DMS53 treated with DMSO at 0.1 percent for 48 hours (cell line): ENCODE results near the gene EXOC7.

ENCODE experiments used
- DNase-seq: peaks from one replicate; lab custom pipeline; 2025; ENCODE audit not compliant: unreplicated experiment; lab: John Stamatoyannopoulos, UW

EXOC7 gene

DNA sequence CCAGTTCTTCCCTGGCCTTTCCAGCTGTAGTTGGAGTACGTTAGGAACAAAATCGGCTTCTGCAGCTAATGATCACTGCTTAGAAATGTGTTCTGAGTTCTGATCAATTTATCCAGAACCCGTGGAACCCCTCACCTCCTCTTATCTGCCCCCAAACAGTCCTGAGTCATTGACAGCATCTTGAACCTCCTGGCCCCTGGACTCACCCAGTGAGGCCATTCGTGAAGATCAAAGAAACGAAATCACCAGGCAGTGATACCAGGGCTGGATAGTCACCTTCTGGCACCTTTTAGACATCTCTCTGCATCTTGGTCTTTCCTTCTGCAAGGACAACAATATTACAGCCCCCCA lies 17.0 kb upstream of the EXOC7 start:
- no peak for DNase-seq

DNA sequence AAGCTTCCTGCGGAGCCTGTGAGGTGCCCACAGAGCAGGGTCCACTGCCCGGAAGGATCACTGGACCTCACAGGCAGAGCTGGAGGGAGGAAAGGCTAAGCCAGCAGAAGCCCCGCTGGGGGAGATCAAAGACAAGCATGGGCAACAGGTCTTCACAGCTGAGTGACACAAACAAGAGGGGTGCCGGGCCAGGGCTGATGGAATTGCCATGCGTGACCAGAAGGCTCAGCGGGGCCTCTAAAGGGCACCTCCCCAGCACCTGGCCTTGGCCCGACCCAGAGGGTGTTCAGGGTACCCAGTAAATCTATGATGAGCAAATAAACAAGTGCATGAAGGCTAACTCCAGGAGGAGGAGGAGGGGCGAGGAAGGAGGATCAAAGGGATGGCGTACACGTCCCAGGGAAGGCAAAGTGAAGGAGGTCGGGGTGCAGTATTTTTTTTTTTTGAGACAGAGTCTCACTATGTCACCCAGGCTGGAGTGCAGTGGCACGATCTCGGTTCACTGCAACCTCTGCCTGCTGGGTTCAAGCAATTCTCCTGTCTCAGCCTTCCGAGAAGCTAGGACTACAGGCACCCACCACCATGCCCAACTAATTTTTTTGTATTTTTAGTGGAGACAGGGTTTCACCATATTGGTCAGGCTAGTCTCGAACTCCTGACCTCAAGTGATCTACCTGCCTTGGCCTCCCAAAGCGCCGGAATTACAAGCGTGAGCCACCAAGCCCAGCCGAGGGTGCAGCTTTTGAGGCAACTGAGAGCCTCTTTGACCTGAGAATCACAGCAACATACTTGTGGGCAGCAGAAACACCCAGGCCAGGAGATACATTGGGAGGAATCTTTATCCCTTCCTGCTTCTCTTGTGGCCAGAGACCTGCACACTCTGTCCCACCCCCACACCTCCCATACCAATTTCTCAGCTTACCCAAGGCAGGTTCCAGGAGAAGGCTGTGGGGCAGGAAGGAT lies 16.1 kb upstream of the EXOC7 start:
- DNase-seq, result no peak

DNA sequence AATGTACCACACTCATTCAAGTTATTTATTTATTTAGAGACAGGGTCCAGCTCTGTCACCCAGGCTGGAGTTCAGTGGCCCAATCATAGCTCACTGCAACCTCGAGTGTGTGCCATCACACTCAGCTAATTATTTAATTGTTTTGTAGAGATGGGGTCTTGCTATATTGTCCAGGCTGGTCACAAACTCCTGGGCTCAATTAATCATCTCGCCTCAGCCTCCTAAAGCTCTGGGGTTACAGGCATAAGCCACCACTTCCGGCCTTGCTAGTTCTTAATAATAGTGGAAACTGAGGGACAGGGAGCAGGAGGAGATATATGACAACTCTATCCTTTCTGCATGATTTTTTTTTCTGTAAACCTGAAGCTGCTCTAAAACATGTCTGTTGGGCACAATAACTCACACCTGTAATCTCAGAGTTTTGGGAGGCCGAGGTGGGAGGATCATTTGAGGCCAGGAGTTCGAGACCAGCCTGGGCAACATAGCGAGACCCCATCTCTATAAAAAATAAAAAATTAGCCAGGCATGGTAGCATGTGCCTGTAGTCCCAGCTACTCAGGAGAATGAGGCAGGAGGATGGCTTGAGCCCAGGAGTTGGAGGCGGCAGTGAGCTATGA lies 11.7 kb upstream of the EXOC7 start:
- DNase-seq, result no peak

GRCh38 chr17:76111956-76112355 lies 8.4 kb upstream of the EXOC7 start:
- DNase-seq, result no peak

GRCh38 chr17:76107509-76107908 lies 3.9 kb upstream of the EXOC7 start:
- DNase-seq, result no peak

DNA sequence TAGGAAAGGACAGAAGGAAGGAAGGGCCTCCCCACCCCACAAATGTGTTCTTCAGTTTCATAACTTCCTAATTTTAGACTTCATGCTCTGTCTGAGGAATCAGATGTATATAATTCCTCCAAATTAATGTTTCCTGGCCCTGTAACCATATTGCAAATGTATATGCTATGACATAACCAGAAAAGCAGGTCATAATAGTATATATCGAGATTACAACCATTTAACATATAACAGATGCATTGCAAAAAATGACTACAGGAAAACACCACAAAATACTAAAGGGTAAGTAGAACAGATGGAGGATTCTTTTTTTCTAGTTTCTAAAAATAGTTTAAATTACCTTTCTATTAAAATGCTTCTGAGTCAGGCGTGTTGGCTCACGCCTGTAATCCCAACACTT lies 3.1 kb upstream of the EXOC7 start:
- DNase-seq, result no peak

DNA sequence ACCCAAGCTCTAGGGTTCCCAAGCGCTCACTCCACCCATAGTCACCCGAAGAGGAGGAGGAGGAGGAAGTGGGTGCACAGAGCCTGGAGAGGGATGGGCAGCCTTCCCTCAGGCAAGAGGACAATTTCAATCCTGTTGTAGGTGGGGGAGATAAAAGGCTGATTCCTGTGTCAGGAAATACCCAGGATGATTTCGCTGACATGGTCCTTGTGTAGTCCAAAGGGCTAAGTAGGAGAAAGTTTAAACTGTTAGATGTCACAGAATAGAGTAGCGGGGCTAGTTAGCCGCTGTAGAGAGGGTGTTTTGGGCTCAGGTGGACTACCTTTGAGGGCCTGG lies 1.3 kb upstream of the EXOC7 start:
- no peak for DNase-seq

DNA sequence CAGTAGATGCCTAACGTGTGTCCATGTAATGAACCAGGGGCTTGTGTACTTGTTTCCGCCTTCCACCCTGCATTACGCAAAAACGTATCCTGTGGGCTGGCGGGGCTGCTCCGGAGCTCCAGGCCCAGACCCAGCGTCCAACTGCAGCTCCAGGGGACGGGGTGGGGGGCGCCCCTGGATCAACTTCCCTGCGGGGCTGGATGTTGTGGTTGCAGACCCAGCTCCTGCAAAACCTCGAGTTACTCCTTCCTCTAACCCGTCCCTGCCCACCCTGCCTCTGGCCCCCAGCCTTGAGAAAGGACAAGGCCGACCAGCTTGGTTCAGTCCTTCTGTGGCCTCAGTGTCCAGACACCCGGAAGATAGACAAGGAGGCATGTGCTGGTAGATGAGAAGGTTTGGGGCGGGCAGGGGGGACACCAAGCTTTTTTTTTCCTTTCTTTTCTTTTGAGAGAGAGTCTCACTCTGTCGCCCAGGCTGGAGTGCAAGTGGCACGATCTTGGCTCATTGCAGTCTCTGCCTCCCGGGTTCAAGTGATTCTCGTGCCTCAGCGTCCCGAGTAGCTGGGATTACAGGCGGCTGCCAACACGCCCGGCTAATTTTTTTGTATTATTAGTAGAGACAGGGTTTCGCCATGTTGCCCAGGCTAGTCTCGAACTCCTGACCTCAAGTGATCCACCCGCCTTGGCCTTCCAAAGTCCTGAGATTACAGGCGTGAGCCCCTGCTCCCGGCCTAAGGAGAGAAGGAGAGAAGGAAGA lies 731 bp upstream of the EXOC7 start:
- no peak for DNase-seq

GRCh38 chr17:76102944-76103273 lies 678 bp downstream of the EXOC7 start:
- DNase-seq, result no peak

DNA sequence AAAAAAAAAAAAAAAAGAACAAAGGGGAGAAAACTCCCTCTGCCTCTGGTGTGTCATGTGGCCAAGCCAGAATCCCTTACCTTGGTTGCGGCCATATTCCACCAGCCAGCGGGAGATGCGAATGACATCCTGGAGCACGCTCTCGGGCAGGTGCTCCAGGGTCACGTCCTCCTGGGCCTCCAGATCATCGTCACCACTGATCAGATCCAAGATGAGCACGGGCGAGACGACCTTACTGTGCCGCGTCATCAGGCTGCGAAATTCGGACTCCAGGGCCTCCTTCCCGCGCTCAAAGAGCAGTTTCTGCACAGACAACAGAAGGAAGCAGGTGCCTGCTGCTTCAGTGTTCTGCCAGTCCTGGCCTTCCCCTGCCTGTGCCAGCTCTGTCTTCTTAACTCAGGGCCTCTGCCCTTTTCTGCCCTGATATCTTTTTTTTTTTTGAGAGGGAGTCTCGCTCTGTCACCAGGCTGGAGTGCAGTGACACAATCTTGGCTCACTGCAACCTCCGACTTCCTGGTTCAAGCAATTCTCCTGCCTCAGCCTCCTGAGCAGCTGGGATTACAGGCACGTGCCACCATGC lies 5.8 kb downstream of the EXOC7 start:
- DNase-seq, result no peak

GRCh38 chr17:76095943-76096342 lies 7.6 kb downstream of the EXOC7 start:
- DNase-seq, result no peak

GRCh38 chr17:76094046-76094445 lies 9.5 kb downstream of the EXOC7 start:
- DNase-seq, result no peak

DNA sequence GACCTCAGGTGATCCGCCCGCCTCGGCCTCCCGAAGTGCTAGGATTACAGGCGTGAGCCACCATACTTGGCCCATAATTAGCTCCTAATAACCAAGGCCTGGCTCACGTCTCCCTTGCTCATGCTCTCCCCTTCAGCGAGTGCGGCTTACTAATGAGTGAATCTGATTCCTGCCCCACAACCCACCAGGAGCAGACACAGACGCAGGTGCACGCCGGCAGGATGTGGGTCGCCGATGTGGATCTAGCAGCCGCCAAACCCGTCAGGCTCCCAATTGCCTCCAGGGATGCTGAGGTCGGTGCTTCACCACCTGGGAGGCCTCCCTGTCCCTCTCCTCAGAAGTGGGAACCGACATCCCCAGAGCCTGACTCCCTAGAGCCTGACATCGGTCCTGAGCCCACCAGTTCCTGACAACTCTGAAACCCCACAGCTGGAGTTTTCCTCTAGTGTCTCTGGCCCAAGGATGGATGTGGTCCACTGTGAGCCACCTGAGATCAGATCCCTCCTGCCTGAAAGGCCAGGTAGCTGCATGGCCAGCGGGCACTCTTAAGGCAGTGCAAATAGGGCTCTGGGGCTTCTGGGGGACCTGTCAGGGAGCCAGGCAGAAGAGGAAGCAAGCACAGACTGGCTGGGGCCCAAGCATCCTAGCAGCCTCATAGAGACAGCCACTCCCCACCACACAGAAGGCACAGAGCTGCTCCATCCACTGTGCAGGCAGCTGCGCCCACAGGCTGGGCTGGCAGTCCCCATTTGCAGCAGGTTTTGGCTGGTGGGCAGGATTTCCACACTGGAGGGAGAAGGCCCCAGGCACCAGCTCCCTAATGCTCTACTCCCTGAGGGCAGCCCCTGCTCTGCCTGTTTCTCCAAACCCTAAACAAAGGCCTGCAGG lies 10.8 kb downstream of the EXOC7 start:
- DNase-seq, result no peak

DNA sequence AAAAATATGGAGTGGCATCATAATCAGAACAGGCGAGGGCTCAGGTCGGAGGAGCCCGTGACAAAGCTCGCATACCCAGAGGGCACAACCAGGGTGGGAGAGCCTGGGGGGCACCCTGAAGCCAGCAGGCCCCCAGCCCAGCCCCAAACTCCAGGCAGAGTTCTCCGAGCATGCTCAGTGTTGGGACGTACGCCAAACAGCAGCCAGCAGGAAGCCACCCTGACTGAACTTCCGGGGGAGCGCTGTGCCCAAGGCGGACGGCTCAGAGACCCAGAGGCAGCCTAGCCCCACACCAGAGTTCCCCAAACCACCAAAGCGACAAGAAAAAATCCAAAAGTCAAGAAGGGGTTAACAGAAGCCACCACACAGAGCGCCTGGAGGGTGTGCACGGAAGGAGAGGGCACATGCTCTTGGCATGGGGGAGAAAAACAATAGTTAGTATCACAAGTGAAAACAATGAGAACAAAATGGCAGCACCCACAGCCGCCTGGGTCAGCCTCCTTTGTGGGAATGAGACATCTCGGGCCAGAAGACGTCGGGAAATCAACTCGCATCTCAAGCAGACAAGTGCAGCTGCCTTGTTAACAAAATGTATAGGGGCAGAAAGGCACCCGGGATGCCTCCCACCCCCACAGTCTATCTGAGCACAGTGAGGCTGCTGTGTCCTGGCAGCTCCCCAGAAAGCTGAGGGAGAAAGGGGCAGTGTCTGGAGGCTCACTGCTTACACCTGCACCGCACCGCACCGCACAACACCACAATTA lies 11.9 kb downstream of the EXOC7 start:
- no peak for DNase-seq

DNA sequence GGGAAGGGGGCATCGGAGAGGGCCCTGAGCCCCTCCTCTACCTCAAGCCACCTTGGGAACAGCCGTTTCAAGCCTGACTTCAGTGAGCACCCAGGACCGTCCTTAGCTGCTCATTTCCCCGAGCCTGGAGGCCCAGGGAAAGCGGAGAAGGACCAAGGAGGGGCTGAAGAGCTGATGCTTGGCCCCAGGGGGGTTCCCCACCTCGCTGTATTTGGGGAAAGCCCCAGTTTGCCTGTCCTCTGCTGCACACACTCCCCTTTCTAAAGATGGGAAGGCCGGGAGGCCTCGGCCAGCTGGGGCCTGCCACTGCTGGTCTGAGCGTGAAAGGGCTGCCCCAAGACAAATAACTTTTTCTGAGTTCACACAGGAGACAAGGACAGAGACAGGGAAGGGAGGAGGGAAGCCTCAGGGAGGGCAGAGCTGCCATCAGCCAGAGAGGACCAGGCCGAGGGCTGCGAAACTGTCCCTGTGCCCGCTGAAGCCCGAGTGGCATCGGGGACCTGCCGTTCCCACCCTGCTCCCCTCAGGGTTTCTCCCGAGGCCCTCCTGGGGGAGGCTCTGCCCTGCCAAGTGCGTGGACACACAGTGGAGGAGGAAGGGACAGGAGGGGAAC lies 13.0 kb downstream of the EXOC7 start:
- DNase-seq, result no peak

DNA sequence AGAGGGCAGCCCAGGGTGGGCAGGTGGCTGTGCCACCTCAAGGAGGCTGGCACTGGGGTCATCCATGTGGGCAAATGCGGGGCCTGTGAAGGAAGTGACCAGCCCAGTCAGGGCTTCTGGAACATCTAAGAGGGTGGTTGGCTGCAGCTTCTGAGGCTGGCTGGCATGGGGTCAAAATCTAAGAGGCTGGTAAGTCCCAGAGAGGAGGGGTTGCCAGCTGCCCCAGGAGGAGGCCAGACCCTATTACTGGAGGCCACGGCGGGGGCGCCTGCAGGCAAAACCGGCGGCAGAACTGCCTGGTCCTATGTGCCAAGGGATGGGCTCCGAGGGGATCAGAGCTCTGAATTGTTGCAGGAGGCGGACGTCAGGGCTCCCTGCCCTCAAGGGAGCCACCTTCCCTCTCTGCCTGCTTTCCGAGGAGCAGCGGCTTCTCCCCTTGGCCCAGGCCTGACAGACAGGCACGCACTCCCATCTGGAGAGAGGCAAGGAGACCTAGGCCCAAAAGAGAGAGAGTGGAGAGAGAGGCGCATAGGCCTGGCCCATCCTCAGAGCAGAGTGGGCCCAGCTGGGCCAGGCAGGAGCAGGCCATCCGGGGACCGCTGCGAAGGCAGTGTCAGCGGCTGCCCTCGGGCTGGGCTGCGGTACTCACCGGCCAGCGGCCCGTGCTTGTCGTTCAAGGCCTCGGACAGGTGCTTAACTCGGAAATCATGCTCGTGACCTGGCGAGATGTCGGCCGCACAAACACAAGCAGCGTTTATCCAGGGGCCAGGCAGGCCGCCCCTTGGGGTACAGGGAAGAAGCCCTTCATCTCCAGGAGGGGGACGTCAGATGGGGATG lies 13.7 kb downstream of the EXOC7 start:
- DNase-seq, result no peak

DNA sequence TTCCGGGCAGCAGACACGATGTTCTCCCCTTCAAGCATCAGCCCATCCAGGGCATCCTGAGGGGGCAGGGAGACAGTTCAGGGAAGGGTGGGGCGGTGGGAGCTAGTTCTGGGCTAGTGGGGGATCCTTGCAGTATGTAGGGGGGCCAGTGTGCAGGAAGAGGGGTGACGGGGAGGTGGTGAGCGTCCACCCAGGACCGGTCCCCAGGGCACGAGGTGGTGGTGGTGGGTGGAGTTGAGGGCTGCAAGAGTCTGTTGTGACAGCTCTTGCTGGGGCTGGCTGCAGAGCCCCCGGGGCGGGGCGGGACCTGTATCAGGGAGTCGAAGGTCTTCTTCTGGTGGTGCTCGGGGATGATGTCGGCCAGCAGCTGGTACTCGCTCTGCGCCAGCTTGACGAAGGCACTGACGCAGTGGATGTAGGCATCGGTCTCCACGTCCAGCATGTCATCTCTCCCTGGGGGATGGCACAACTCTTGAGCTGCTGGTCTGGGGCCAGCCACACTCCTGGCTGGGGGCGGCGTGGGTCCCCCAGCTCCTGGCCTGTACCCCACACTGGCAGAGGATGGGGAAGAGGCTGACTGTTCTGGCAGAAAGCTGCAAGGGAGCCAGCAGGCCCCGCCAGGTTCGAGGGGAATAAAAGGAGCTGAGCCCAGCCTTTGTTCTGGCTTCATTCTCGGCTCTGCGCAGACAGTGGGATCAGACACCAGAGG lies 14.6 kb downstream of the EXOC7 start:
- DNase-seq, result no peak
